ENCODE measurements around the gene NRAS. TPM values are rescaled to one million over a fixed set of nuclear protein-coding genes. Genes with fewer than 3 reads are reported as not detected.

The NRAS gene
- total RNA-seq, 1 donor from 2014 or later = 12.8 TPM

GRCh38 chr1:114690148-114690547 is 26.4 kb downstream of the NRAS start:
- no peaks in the 10 kb centered on the region for H3K27me3 ChIP-seq
- intact Hi-C loops (cut with DNase I) = no loop called here
- H3K9me3 ChIP-seq = no peaks in the 10 kb centered on the region
- H3K4me1 ChIP-seq = no peaks in the 10 kb centered on the region
- DNase-seq (ENCODE audit: extremely low spot score in 2 of 2) = no peak
- TF ChIP-seq CTCF (IDR thresholded peaks at IDR 0.05) = no peak
- no peak for TF ChIP-seq POLR2A (IDR thresholded peaks at IDR 0.05)
- TF ChIP-seq POLR2AphosphoS5 (IDR thresholded peaks at IDR 0.05; ENCODE audit: insufficient read depth in 1 of 2, low read depth in 1 of 2) = no peak
- no peak overlapping the region for H3K27ac ChIP-seq
- no peaks in the 10 kb centered on the region for H3K36me3 ChIP-seq
- no peak overlapping the region for H3K4me3 ChIP-seq

GRCh38 chr1:114688526-114688925 is 28.0 kb downstream of the NRAS start:
- DNase-seq (ENCODE audit: extremely low spot score in 2 of 2) = no peak
- H3K36me3 ChIP-seq = no peaks in the 10 kb centered on the region
- TF ChIP-seq CTCF (IDR thresholded peaks at IDR 0.05) (no peak), POLR2A (IDR thresholded peaks at IDR 0.05) (no peak), POLR2AphosphoS5 (IDR thresholded peaks at IDR 0.05; ENCODE audit: insufficient read depth in 1 of 2, low read depth in 1 of 2) (no peak)
- H3K27me3 ChIP-seq = no peaks in the 10 kb centered on the region
- no peaks in the 10 kb centered on the region for H3K4me1 ChIP-seq
- H3K9me3 ChIP-seq = no peaks in the 10 kb centered on the region
- no peak overlapping the region for H3K4me3 ChIP-seq
- no peak overlapping the region for H3K27ac ChIP-seq
- intact Hi-C loops (cut with DNase I) = no loop called here

- no peaks in the 10 kb centered on the region for H3K4me1 ChIP-seq
- H3K27ac ChIP-seq = no peak overlapping the region
- no peak for TF ChIP-seq POLR2A (IDR thresholded peaks at IDR 0.05)
- no peak for TF ChIP-seq POLR2AphosphoS5 (IDR thresholded peaks at IDR 0.05; ENCODE audit: insufficient read depth in 1 of 2, low read depth in 1 of 2)
- no peaks in the 10 kb centered on the region for H3K9me3 ChIP-seq
- intact Hi-C loops (cut with DNase I) = no loop called here
- H3K36me3 ChIP-seq = no peaks in the 10 kb centered on the region
- H3K4me3 ChIP-seq = no peak overlapping the region
- no peaks in the 10 kb centered on the region for H3K27me3 ChIP-seq
- no peak for DNase-seq (ENCODE audit: extremely low spot score in 2 of 2)
Observed at GRCh38 chr1:114685851-114686250, 30.7 kb downstream of the NRAS start.

- DNase-seq (ENCODE audit: extremely low spot score in 2 of 2) = no peak
- TF ChIP-seq POLR2AphosphoS5 (IDR thresholded peaks at IDR 0.05; ENCODE audit: insufficient read depth in 1 of 2, low read depth in 1 of 2) = no peak
- TF ChIP-seq POLR2A (IDR thresholded peaks at IDR 0.05) = no peak
- no peak for TF ChIP-seq CTCF (IDR thresholded peaks at IDR 0.05)
- Histone ChIP-seq H3K27ac (no peak overlapping the region), H3K4me3 (no peak overlapping the region), H3K4me1 (no peaks in the 10 kb centered on the region), H3K27me3 (no peaks in the 10 kb centered on the region), H3K36me3 (no peaks in the 10 kb centered on the region), H3K9me3 (no peaks in the 10 kb centered on the region)
- intact Hi-C loops (cut with DNase I) = no loop called here
Observed at GRCh38 chr1:114677691-114678090, 38.9 kb downstream of the NRAS start.

- TF ChIP-seq POLR2AphosphoS5 (IDR thresholded peaks at IDR 0.05; ENCODE audit: insufficient read depth in 1 of 2, low read depth in 1 of 2) (no peak), POLR2A (IDR thresholded peaks at IDR 0.05) (no peak), CTCF (IDR thresholded peaks at IDR 0.05) (no peak)
- intact Hi-C loops (cut with DNase I) = no loop called here
- peaks cover 2% of the 10 kb centered on the region for H3K4me1 ChIP-seq
- DNase-seq (ENCODE audit: extremely low spot score in 2 of 2) = no peak
- H3K9me3 ChIP-seq = no peaks in the 10 kb centered on the region
- no peaks in the 10 kb centered on the region for H3K27me3 ChIP-seq
- H3K27ac ChIP-seq = no peak overlapping the region
- no peaks in the 10 kb centered on the region for H3K36me3 ChIP-seq
- H3K4me3 ChIP-seq = no peak overlapping the region
Observed at GRCh38 chr1:114676115-114676514, 40.5 kb downstream of the NRAS start.

DNA sequence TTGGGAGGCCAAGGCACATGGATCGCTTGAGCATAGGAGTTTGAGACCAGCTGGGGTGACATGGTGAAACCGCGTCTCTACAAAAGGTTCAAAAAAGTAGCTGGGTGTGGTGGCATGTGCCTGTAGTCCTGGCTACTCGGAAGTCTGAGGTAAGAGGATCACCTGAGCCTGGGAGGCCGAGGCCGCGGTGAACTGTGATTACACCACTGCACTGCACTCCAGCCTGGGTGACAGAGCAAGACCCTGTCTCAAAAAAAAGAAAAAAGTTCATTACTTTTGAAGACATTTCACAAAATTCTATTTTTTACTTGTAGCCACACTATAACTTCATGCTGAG is 44.7 kb downstream of the NRAS start:
- intact Hi-C loops (cut with DNase I) = no loop called here

More for the DNA sequence above, 44.7 kb downstream of the NRAS start:
- no peak for TF ChIP-seq CTCF (IDR thresholded peaks at IDR 0.05)
- TF ChIP-seq POLR2AphosphoS5 (IDR thresholded peaks at IDR 0.05; ENCODE audit: insufficient read depth in 1 of 2, low read depth in 1 of 2) = no peak
- no peak for TF ChIP-seq POLR2A (IDR thresholded peaks at IDR 0.05)
- peaks cover 11% of the 10 kb centered on the region for H3K4me1 ChIP-seq
- H3K27ac ChIP-seq = no peak overlapping the region
- H3K36me3 ChIP-seq = no peaks in the 10 kb centered on the region
- H3K4me3 ChIP-seq = no peak overlapping the region
- no peaks in the 10 kb centered on the region for H3K9me3 ChIP-seq
- DNase-seq (ENCODE audit: extremely low spot score in 2 of 2) = no peak
- H3K27me3 ChIP-seq = no peaks in the 10 kb centered on the region
